Natural killer cell (primary cell): ENCODE results near the gene CALML5. TPM values are rescaled to one million over a fixed set of nuclear protein-coding genes. Genes with fewer than 3 reads are reported as not detected.

Source experiments
- ATAC-seq, 3 donors: fragments of 150-1000 bp in 2 of 3; fragments of 200-7000 bp in 1 of 3; cut with Tn5 transposase; 1 replicate in 1 of 3; 2 replicates in 2 of 3; pipeline ENCODE4 v1.10.0; 2021; ENCODE audit warnings: mild to moderate bottlenecking in 2 of 3, moderate library complexity in 2 of 3
- DNase-seq, 2 donors: peaks; one replicate each; pipeline versions ENCODE4 v3.0.0 to v3.0.0-alpha.2; 2013 to 2021; ENCODE audit warnings: mixed read lengths in 1 of 2
- H3K27ac ChIP-seq: one replicate; pipeline ENCODE4 v1.5.1; 2013; ENCODE audit warnings: mild to moderate bottlenecking, low read length
- H3K27me3 ChIP-seq: one replicate; pipeline ENCODE4 v1.6.1; 2013; ENCODE audit warnings: low read length; ENCODE audit not compliant: control insufficient read depth, insufficient read depth
- H3K36me3 ChIP-seq: one replicate; pipeline ENCODE4 v1.6.1; 2013; ENCODE audit warnings: low read length; ENCODE audit not compliant: control insufficient read depth, insufficient read depth
- H3K4me1 ChIP-seq: one replicate; pipeline ENCODE4 v1.6.1; 2013; ENCODE audit warnings: low read length; ENCODE audit not compliant: control insufficient read depth, insufficient read depth
- H3K4me3 ChIP-seq: one replicate; pipeline ENCODE4 v1.5.1; 2013; ENCODE audit warnings: low read length
- H3K9me3 ChIP-seq: one replicate; pipeline ENCODE4 v1.6.1; 2013; ENCODE audit warnings: low read length; ENCODE audit not compliant: control insufficient read depth, insufficient read depth
- H3K27ac Mint-ChIP-seq, 2 donors: one replicate each; pipeline ENCODE4 v1.8.0; 2022; ENCODE audit warnings: mild to moderate bottlenecking in 2 of 2, mixed read lengths in 2 of 2, moderate library complexity in 1 of 2
- H3K27me3 Mint-ChIP-seq, 2 donors: one replicate each; pipeline ENCODE4 v1.8.0; 2022; ENCODE audit warnings: low read depth in 2 of 2, mixed read lengths in 2 of 2
- H3K36me3 Mint-ChIP-seq: one replicate; pipeline ENCODE4 v1.8.0; 2022; ENCODE audit warnings: mixed read lengths
- H3K4me1 Mint-ChIP-seq, 2 donors: one replicate each; pipeline ENCODE4 v1.8.0; 2022; ENCODE audit warnings: mixed read lengths in 2 of 2
- H3K4me3 Mint-ChIP-seq: one replicate; pipeline ENCODE4 v1.8.0; 2022; ENCODE audit warnings: mild to moderate bottlenecking, moderate library complexity, mixed read lengths
- H3K9me3 Mint-ChIP-seq, 2 donors: one replicate each; pipeline ENCODE4 v1.8.0; 2022; ENCODE audit warnings: mixed read lengths in 2 of 2
- WGBS: methylation state at CpG from one replicate; pipeline ENCODE4 v1.1.7; 2013; ENCODE audit warnings: missing lambda C conversion rate; ENCODE audit not compliant: insufficient coverage; 5-methylcytosine and 5-hydroxymethylcytosine counted together
- intact Hi-C: fragments of 100-400 bp; cut with micrococcal nuclease; formaldehyde crosslinking; loops from one replicate; pipeline ENCODE4 v1.14.2; 2022
- total RNA-seq, 4 donors: library from RNA; stranded (reverse); fragments of 120-200 nt in 1 of 4; gene quantifications; one replicate each; pipeline versions ENCODE4 v1.2.3 to v1.2.4, GENCODE V29; 2013 to 2022
- TF ChIP-seq, protein P1 (sequence below): fragments of 200-600 bp; IDR thresholded peaks from one replicate; pipeline ENCODE4 v1.8.0; 2022; ENCODE audit warnings: antibody characterized with exemption

The CALML5 gene
- total RNA-seq, 3 donors from 2014 or later (not counting 1 experiment from before 2014, with no cell fraction given): not detected

DNA sequence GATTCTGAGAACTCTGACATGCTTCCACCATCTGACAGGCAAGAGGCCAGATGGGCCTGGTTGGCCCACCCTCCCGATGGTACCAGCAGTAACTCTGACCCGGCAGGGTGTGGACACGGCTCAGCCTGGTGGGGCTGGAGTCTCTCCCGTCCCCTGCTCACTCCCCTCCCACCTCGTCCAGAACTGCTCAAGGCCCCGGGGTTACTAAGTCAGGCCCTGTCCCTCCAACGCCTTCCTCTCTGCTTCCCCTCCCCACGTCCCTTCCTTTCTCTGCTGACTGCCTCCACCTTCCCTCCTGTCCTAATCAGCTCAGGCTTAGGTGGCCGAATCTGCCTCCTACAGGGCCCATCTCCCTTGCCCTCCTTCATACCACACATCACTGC lies 12.5 kb downstream of the CALML5 start:
- Mint-ChIP-seq H3K27ac (no peak overlapping the region), H3K4me1 (no peaks in the 10 kb centered on the region), H3K27me3 (no peaks in the 10 kb centered on the region), H3K4me3 (no peak overlapping the region), H3K36me3 (no peaks in the 10 kb centered on the region), H3K9me3 (no peaks in the 10 kb centered on the region)
- H3K4me3 ChIP-seq: no peak overlapping the region
- ATAC-seq: no peak
- WGBS: 78% methylated on average over 9 of the region's 9 CpGs
- no peak for DNase-seq
- H3K27me3 ChIP-seq: no peaks in the 10 kb centered on the region
- intact Hi-C loops: no loop called here
- no peaks in the 10 kb centered on the region for H3K9me3 ChIP-seq
- no peaks in the 10 kb centered on the region for H3K4me1 ChIP-seq
- H3K36me3 ChIP-seq: no peaks in the 10 kb centered on the region
- H3K27ac ChIP-seq: no peak overlapping the region
- TF ChIP-seq, protein P1, sequence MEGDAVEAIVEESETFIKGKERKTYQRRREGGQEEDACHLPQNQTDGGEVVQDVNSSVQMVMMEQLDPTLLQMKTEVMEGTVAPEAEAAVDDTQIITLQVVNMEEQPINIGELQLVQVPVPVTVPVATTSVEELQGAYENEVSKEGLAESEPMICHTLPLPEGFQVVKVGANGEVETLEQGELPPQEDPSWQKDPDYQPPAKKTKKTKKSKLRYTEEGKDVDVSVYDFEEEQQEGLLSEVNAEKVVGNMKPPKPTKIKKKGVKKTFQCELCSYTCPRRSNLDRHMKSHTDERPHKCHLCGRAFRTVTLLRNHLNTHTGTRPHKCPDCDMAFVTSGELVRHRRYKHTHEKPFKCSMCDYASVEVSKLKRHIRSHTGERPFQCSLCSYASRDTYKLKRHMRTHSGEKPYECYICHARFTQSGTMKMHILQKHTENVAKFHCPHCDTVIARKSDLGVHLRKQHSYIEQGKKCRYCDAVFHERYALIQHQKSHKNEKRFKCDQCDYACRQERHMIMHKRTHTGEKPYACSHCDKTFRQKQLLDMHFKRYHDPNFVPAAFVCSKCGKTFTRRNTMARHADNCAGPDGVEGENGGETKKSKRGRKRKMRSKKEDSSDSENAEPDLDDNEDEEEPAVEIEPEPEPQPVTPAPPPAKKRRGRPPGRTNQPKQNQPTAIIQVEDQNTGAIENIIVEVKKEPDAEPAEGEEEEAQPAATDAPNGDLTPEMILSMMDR: no peak

DNA sequence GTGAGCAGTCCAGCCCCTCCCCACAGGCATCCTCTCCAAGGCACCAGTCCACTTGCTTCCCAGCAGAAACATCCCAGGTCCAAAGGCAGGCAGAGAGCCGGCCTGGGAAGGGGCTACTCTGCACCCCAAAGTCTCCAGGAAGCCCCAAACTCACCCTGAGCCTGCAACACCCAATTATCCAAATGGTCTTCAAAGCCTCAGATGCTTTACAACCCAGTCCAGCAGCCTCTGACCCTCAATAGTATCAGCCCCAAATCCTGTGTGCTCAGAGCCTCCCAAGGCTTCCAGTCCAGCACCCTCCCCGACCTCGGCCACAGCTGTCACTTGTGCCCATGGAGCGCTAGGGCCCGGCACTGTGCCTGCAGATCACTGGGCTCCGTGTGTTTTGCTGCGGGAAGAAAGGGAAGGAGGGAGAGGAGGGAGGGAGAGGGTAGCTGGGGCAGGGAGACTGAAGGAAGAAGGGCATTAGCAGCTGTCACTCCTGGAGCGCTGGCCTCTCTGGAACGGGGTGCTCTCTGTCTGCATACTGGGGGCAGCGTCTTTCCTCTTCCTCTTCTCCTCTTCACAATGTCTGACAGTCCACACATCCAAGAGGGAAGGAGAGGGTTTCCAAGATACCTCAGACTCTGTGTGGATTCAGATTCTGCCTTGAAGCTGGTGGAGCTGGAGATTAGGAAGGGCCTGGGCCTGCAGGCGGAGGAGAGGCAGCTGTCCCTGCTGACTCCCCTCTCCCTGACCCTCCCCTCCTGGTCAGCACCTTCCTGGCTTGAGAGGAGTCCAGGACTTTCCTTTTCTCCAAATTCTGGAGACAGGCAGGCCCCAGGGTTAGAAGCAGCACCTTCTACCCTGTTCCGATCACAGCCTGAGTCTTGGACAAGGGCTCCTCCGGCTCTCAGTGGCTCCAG lies 13.2 kb downstream of the CALML5 start:
- WGBS: 87% methylated on average over 11 of the region's 13 CpGs

DNA sequence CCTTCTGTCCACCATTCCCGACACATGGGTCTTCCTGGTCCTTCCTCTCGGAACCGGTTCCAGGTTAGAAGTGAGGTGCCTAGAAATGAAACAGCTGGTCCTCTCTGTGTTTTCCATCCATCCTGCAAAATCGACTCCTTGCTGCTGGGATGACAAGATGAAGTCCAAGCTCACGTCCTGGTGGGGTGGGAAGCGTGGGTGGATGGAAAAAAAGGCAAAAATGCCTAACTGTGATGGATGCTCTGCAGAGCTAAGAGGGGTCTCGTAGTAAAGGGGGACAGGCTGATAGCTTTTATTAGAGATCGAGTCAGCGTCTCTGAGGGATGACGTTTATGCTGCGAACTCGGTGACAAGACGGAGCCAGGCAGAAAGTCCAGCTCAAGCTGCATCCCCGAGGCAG lies 14.1 kb downstream of the CALML5 start:
- no peak overlapping the region for H3K4me3 Mint-ChIP-seq
- H3K9me3 ChIP-seq: no peaks in the 10 kb centered on the region
- no peaks in the 10 kb centered on the region for H3K36me3 ChIP-seq
- H3K4me3 ChIP-seq: no peak overlapping the region
- no peaks in the 10 kb centered on the region for H3K9me3 Mint-ChIP-seq
- H3K36me3 Mint-ChIP-seq: no peaks in the 10 kb centered on the region
- 89% methylated on average over 14 of the region's 14 CpGs for WGBS
- H3K27me3 ChIP-seq: no peaks in the 10 kb centered on the region
- H3K27ac Mint-ChIP-seq: no peak overlapping the region
- DNase-seq: no peak
- no peak for ATAC-seq
- intact Hi-C loops: no loop called here
- H3K27me3 Mint-ChIP-seq: no peaks in the 10 kb centered on the region
- TF ChIP-seq, protein P1: no peak
- no peaks in the 10 kb centered on the region for H3K4me1 Mint-ChIP-seq
- no peaks in the 10 kb centered on the region for H3K4me1 ChIP-seq
- H3K27ac ChIP-seq: no peak overlapping the region

More for the DNA sequence above, 13.2 kb downstream of the CALML5 start:
- Histone ChIP-seq H3K27me3 (no peaks in the 10 kb centered on the region), H3K27ac (no peak overlapping the region), H3K4me3 (no peak overlapping the region), H3K9me3 (no peaks in the 10 kb centered on the region), H3K4me1 (no peaks in the 10 kb centered on the region), H3K36me3 (no peaks in the 10 kb centered on the region)
- no peaks in the 10 kb centered on the region for H3K36me3 Mint-ChIP-seq
- no peak overlapping the region for H3K4me3 Mint-ChIP-seq
- TF ChIP-seq, protein P1: no peak
- no peak for DNase-seq
- no peaks in the 10 kb centered on the region for H3K27me3 Mint-ChIP-seq
- no peaks in the 10 kb centered on the region for H3K4me1 Mint-ChIP-seq
- H3K27ac Mint-ChIP-seq: no peak overlapping the region
- H3K9me3 Mint-ChIP-seq: no peaks in the 10 kb centered on the region
- ATAC-seq: no peak
- intact Hi-C loops: no loop called here
